ENCODE data around the gene ZNF24.

The ZNF24 gene

GRCh38 chr18:35343936-35344735 lies at the start of gene ZNF24:
TSS of gene ZNF24 (minus strand) at chr18:35344420. CDS start at chr18:35340650, 3,770 bp downstream.
- Histone ChIP-seq H3K9me3 (replicated peaks; ENCODE audit: insufficient read depth, low read length) (no peaks in the 10 kb centered on the region), H3K36me3 (replicated peaks; ENCODE audit: insufficient read depth, low read length) (peaks cover 6% of the 10 kb centered on the region; the same call in 1 of the 2 replicates), H3K9me2 (replicated peaks; ENCODE audit: insufficient read depth, low read length) (no peaks in the 10 kb centered on the region), H3K27ac (ENCODE audit: low read length) (peak within 1 kb of the TSS; percentile 79), H3K9ac (ENCODE audit: low read length) (peak within 1 kb of the TSS; percentile 99), H3K4me1 (ENCODE audit: low read length) (0 out of 2 replicates have a peak, but pooled peaks cover 4% of the 10 kb centered on the region), H3F3A (ENCODE audit: insufficient read depth, low read length) (no peaks in the 10 kb centered on the region), H3K4me2 (ENCODE audit: low read depth, low read length) (peak within 1 kb of the TSS; percentile 63), H3K27me3 (replicated peaks; ENCODE audit: insufficient read depth, low read length) (no peaks in the 10 kb centered on the region), H2AFZ (ENCODE audit: low read length) (peak within 1 kb of the TSS; percentile 83), H3K79me2 (ENCODE audit: low read length) (peaks cover 52% of the 10 kb centered on the region), H4K20me1 (ENCODE audit: insufficient read depth, low read length) (peaks cover 20% of the 10 kb centered on the region), H3K4me3 (ENCODE audit: low read length) (peak within 1 kb of the TSS; percentile 93)
- TF ChIP-seq, protein P1, sequence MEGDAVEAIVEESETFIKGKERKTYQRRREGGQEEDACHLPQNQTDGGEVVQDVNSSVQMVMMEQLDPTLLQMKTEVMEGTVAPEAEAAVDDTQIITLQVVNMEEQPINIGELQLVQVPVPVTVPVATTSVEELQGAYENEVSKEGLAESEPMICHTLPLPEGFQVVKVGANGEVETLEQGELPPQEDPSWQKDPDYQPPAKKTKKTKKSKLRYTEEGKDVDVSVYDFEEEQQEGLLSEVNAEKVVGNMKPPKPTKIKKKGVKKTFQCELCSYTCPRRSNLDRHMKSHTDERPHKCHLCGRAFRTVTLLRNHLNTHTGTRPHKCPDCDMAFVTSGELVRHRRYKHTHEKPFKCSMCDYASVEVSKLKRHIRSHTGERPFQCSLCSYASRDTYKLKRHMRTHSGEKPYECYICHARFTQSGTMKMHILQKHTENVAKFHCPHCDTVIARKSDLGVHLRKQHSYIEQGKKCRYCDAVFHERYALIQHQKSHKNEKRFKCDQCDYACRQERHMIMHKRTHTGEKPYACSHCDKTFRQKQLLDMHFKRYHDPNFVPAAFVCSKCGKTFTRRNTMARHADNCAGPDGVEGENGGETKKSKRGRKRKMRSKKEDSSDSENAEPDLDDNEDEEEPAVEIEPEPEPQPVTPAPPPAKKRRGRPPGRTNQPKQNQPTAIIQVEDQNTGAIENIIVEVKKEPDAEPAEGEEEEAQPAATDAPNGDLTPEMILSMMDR (IDR thresholded peaks at IDR 0.05; ENCODE audit: low read length), result no peak
- TF ChIP-seq EZH2phosphoT487 (IDR thresholded peaks at IDR 0.05; ENCODE audit: low read length), result no peak
- no peak for TF ChIP-seq EZH2 (optimal IDR thresholded peaks at IDR 0.05; ENCODE audit: low read depth, low read length)
- DNase-seq, result peak; percentile 96

- Histone ChIP-seq H2AFZ (ENCODE audit: low read length) (no peak overlapping the region), H3K9me3 (replicated peaks; ENCODE audit: insufficient read depth, low read length) (no peaks in the 10 kb centered on the region), H4K20me1 (ENCODE audit: insufficient read depth, low read length) (no peaks in the 10 kb centered on the region), H3K27ac (ENCODE audit: low read length) (no peak overlapping the region), H3K4me1 (ENCODE audit: low read length) (no peaks in the 10 kb centered on the region), H3K36me3 (replicated peaks; ENCODE audit: insufficient read depth, low read length) (no peaks in the 10 kb centered on the region), H3K9me2 (replicated peaks; ENCODE audit: insufficient read depth, low read length) (no peaks in the 10 kb centered on the region), H3F3A (ENCODE audit: insufficient read depth, low read length) (no peaks in the 10 kb centered on the region), H3K9ac (ENCODE audit: low read length) (no peak overlapping the region), H3K79me2 (ENCODE audit: low read length) (no peaks in the 10 kb centered on the region), H3K4me3 (ENCODE audit: low read length) (no peak overlapping the region), H3K27me3 (replicated peaks; ENCODE audit: insufficient read depth, low read length) (no peaks in the 10 kb centered on the region), H3K4me2 (ENCODE audit: low read depth, low read length) (no peak overlapping the region)
- no peak for TF ChIP-seq EZH2 (optimal IDR thresholded peaks at IDR 0.05; ENCODE audit: low read depth, low read length)
- TF ChIP-seq EZH2phosphoT487 (IDR thresholded peaks at IDR 0.05; ENCODE audit: low read length), result no peak
- TF ChIP-seq, protein P1 (IDR thresholded peaks at IDR 0.05; ENCODE audit: low read length), result no peak
- no peak for DNase-seq
Observed at GRCh38 chr18:35393716-35394115, 49.5 kb upstream of the ZNF24 start.

GRCh38 chr18:35392375-35392774 lies 48.2 kb upstream of the ZNF24 start:
- Histone ChIP-seq H3F3A (ENCODE audit: insufficient read depth, low read length) (no peaks in the 10 kb centered on the region), H2AFZ (ENCODE audit: low read length) (no peak overlapping the region), H3K79me2 (ENCODE audit: low read length) (no peaks in the 10 kb centered on the region), H3K27me3 (replicated peaks; ENCODE audit: insufficient read depth, low read length) (no peaks in the 10 kb centered on the region), H3K9me2 (replicated peaks; ENCODE audit: insufficient read depth, low read length) (no peaks in the 10 kb centered on the region), H3K9ac (ENCODE audit: low read length) (no peak overlapping the region), H3K4me1 (ENCODE audit: low read length) (no peaks in the 10 kb centered on the region), H4K20me1 (ENCODE audit: insufficient read depth, low read length) (no peaks in the 10 kb centered on the region), H3K27ac (ENCODE audit: low read length) (no peak overlapping the region), H3K4me3 (ENCODE audit: low read length) (no peak overlapping the region), H3K36me3 (replicated peaks; ENCODE audit: insufficient read depth, low read length) (no peaks in the 10 kb centered on the region), H3K4me2 (ENCODE audit: low read depth, low read length) (no peak overlapping the region), H3K9me3 (replicated peaks; ENCODE audit: insufficient read depth, low read length) (no peaks in the 10 kb centered on the region)
- no peak for DNase-seq
- TF ChIP-seq EZH2 (optimal IDR thresholded peaks at IDR 0.05; ENCODE audit: low read depth, low read length) (no peak), EZH2phosphoT487 (IDR thresholded peaks at IDR 0.05; ENCODE audit: low read length) (no peak)
- TF ChIP-seq, protein P1 (IDR thresholded peaks at IDR 0.05; ENCODE audit: low read length), result no peak

Measured in MM.1S (cell line).